GM23338 (cell line): ENCODE results near the gene ADGRV1. TPM values are rescaled to one million over a fixed set of nuclear protein-coding genes. Genes with fewer than 3 reads are reported as not detected.

ENCODE experiments used
- ATAC-seq: fragments of 200-7000 bp; cut with Tn5 transposase; 3 replicates; pipeline ENCODE4 v1.9.1; 2020
- DNase-seq: peaks from one replicate; pipeline ENCODE4 v3.0.0-alpha.2; 2015; ENCODE audit warnings: low spot score
- H2AFZ ChIP-seq: fragments of 200-600 bp; sonication (generic); 2 replicates; pipeline ENCODE4 v1.8.0; 2016; ENCODE audit warnings: antibody characterized with exemption, mild to moderate bottlenecking, moderate library complexity
- H3F3A ChIP-seq: fragments of 200-600 bp; sonication (generic); replicated peaks from 2 replicates; pipeline ENCODE4 v1.8.0; 2017; ENCODE audit warnings: antibody characterized with exemption, mixed run types, low read depth
- H3K27ac ChIP-seq: fragments of 200-600 bp; sonication (generic); 2 replicates; pipeline ENCODE4 v1.6.1; 2016; ENCODE audit warnings: low read depth
- H3K27me3 ChIP-seq: fragments of 200-600 bp; sonication (generic); 2 replicates; pipeline ENCODE4 v1.8.0; 2016; ENCODE audit warnings: mild to moderate bottlenecking, mixed run types, moderate library complexity; ENCODE audit not compliant: insufficient read depth
- H3K36me3 ChIP-seq: fragments of 200-600 bp; sonication (generic); 2 replicates; pipeline ENCODE4 v1.8.0; 2016; ENCODE audit warnings: mild to moderate bottlenecking; ENCODE audit not compliant: insufficient read depth
- H3K4me1 ChIP-seq: fragments of 200-600 bp; sonication (generic); 2 replicates; pipeline ENCODE4 v1.8.0; 2016; ENCODE audit warnings: mild to moderate bottlenecking, moderate library complexity; ENCODE audit not compliant: insufficient read depth
- H3K4me2 ChIP-seq: fragments of 200-600 bp; sonication (generic); 2 replicates; pipeline ENCODE4 v1.7.1; 2017; ENCODE audit warnings: mixed run types
- H3K4me3 ChIP-seq: fragments of 200-600 bp; sonication (generic); 2 replicates; pipeline ENCODE4 v1.6.1; 2016; ENCODE audit warnings: mixed run types
- H3K79me2 ChIP-seq: fragments of 200-600 bp; sonication (generic); replicated peaks from 2 replicates; pipeline ENCODE4 v1.8.0; 2017; ENCODE audit warnings: mild to moderate bottlenecking; ENCODE audit not compliant: insufficient read depth
- H3K9me2 ChIP-seq: fragments of 200-600 bp; sonication (generic); 2 replicates; pipeline ENCODE4 v1.8.0; 2017; ENCODE audit not compliant: insufficient read depth
- H4K20me1 ChIP-seq: fragments of 200-600 bp; sonication (generic); replicated peaks from 2 replicates; pipeline ENCODE4 v1.8.0; 2017; ENCODE audit warnings: mild to moderate bottlenecking; ENCODE audit not compliant: insufficient read depth
- H3K27ac Mint-ChIP-seq: 2 replicates; pipeline ENCODE4 v1.8.0; 2020; ENCODE audit warnings: inconsistent platforms, mild to moderate bottlenecking, moderate library complexity, mixed read lengths
- H3K27me3 Mint-ChIP-seq: 3 replicates; pipeline ENCODE4 v1.8.0; 2022; ENCODE audit warnings: low read depth, mild to moderate bottlenecking, moderate library complexity, mixed read lengths, inconsistent platforms; ENCODE audit not compliant: insufficient read depth, poor library complexity
- H3K36me3 Mint-ChIP-seq: 3 replicates; pipeline ENCODE4 v1.8.0; 2021; ENCODE audit warnings: low read depth, mild to moderate bottlenecking, inconsistent platforms, moderate library complexity, mixed read lengths
- H3K4me1 Mint-ChIP-seq: 3 replicates; pipeline ENCODE4 v1.8.0; 2020; ENCODE audit warnings: mild to moderate bottlenecking, inconsistent platforms, mixed read lengths
- H3K4me3 Mint-ChIP-seq: 3 replicates; pipeline ENCODE4 v1.8.0; 2021; ENCODE audit warnings: moderate library complexity, mild to moderate bottlenecking, inconsistent platforms, mixed read lengths
- H3K9me3 Mint-ChIP-seq: 3 replicates; pipeline ENCODE4 v1.8.0; 2020; ENCODE audit warnings: moderate library complexity, mild to moderate bottlenecking, inconsistent platforms, mixed read lengths
- CREB1 ChIP-seq: fragments of 250-450 bp; sonication (Bioruptor Pico); IDR thresholded peaks from 2 replicates; pipeline ENCODE4 v1.5.0; 2020; ENCODE audit warnings: low read depth, mild to moderate bottlenecking, moderate library complexity
- CTCF ChIP-seq, 2 experiments: fragments of 200-600 bp in 1 of 2; sonication (generic) in 1 of 2; conservative IDR thresholded peaks; 2 replicates each; pipeline versions ENCODE4 v1.5.1 to v1.6.1; 2016 to 2017; ENCODE audit warnings: antibody characterized with exemption in 2 of 2, low read depth in 2 of 2, mild to moderate bottlenecking in 2 of 2, moderate library complexity in 1 of 2
- EZH2 ChIP-seq: fragments of 200-600 bp; sonication (generic); IDR thresholded peaks from one replicate; pipeline ENCODE4 v1.8.0; 2017; ENCODE audit warnings: antibody characterized with exemption, mild to moderate bottlenecking, low read depth; ENCODE audit not compliant: unreplicated experiment
- EZH2phosphoT487 ChIP-seq: fragments of 200-600 bp; sonication (generic); IDR thresholded peaks from one replicate; pipeline ENCODE4 v1.8.1; 2018; ENCODE audit warnings: antibody characterized with exemption; ENCODE audit not compliant: unreplicated experiment
- JUNB ChIP-seq: IDR thresholded peaks from one replicate; pipeline ENCODE4 v1.6.1; 2016; ENCODE audit warnings: antibody characterized with exemption; ENCODE audit not compliant: unreplicated experiment
- ZNF114 ChIP-seq: fragments of 250-450 bp; sonication (Bioruptor Pico); IDR thresholded peaks from 2 replicates; pipeline ENCODE4 v1.5.0; 2020; ENCODE audit warnings: mild to moderate bottlenecking, moderate library complexity
- ZNF462 ChIP-seq: fragments of 250-450 bp; sonication (Bioruptor Pico); IDR thresholded peaks from 2 replicates; pipeline ENCODE4 v1.5.0; 2020; ENCODE audit warnings: mild to moderate bottlenecking, moderate library complexity
- polyA plus RNA-seq: library from polyadenylated mRNA; unstranded; fragments of >200 nt; fragmentation: Nextera tagmentation; extraction: Ambion mirVana; gene quantifications from 2 replicates; pipeline ENCODE4 v1.2.1, GENCODE V29; 2016
- total RNA-seq: library from RNA; depleted of rRNA; stranded (reverse); fragments of >200 nt; shearing (Covaris generic); gene quantifications from 2 replicates; pipeline ENCODE4 v1.2.3, GENCODE V29; 2014
- TF ChIP-seq, protein P1 (sequence below): IDR thresholded peaks from 2 replicates; pipeline ENCODE4 v1.6.1; 2016; ENCODE audit warnings: antibody characterized with exemption

ADGRV1 gene
- total and polyA plus RNA-seq, 2 experiments from 2014 or later, result 46.1 to 149 TPM

DNA sequence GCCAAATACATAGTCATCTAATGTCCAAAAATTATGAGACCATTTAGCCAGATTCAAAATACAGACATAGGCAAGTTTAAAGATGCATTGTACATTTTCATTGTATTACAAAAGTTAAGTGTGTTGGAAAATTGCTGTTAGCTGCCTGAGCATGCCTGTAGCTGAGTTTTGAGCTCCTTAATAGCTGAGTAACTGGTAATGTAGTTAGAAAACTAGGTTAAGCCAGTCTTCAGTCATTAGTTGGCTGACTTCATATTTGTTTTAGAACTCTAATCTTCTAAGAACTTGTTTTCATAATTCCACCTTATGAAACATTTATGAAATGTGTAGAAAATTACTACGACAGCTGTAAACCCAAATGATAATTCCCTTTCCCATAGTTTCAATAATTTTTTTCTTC, 531.2 kb downstream of the ADGRV1 start:
- Histone ChIP-seq H4K20me1 (no peaks in the 10 kb centered on the region), H3K79me2 (no peaks in the 10 kb centered on the region), H3K4me3 (no peak overlapping the region), H3K36me3 (no peaks in the 10 kb centered on the region), H3K27ac (no peak overlapping the region), H3K4me1 (peaks cover 11% of the 10 kb centered on the region), H3F3A (no peaks in the 10 kb centered on the region), H3K4me2 (no peak overlapping the region), H3K27me3 (no peaks in the 10 kb centered on the region), H2AFZ (no peak overlapping the region), H3K9me2 (no peaks in the 10 kb centered on the region)
- no peak for TF ChIP-seq CTCF (conservative IDR thresholded peaks at IDR 0.05; ENCODE audit: low read depth in 2 of 2)
- TF ChIP-seq ZNF114 (CRISPR knock-in tag), result no peak
- no peak for TF ChIP-seq ZNF462 (CRISPR knock-in tag)
- TF ChIP-seq, protein P1, sequence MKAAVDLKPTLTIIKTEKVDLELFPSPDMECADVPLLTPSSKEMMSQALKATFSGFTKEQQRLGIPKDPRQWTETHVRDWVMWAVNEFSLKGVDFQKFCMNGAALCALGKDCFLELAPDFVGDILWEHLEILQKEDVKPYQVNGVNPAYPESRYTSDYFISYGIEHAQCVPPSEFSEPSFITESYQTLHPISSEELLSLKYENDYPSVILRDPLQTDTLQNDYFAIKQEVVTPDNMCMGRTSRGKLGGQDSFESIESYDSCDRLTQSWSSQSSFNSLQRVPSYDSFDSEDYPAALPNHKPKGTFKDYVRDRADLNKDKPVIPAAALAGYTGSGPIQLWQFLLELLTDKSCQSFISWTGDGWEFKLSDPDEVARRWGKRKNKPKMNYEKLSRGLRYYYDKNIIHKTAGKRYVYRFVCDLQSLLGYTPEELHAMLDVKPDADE, result no peak
- TF ChIP-seq EZH2phosphoT487, result no peak
- no peak for TF ChIP-seq CREB1 (CRISPR knock-in tag)
- TF ChIP-seq JUNB, result no peak
- no peak for TF ChIP-seq EZH2
- H3K4me1 Mint-ChIP-seq, result peaks cover 20% of the 10 kb centered on the region
- no peaks in the 10 kb centered on the region for H3K27me3 Mint-ChIP-seq
- no peaks in the 10 kb centered on the region for H3K9me3 Mint-ChIP-seq
- H3K4me3 Mint-ChIP-seq, result no peak overlapping the region
- peaks cover 3% of the 10 kb centered on the region; the same call in 1 of the 3 replicates for H3K36me3 Mint-ChIP-seq
- H3K27ac Mint-ChIP-seq, result no peak overlapping the region
- DNase-seq (no peak), ATAC-seq (no peak)
